Trophoblast cell (in vitro differentiated cells and primary cell): ENCODE data around the gene TNNT3.
A peak's percentile ranks its signal among the peaks of the same experiment; 100 is the strongest.

Experiments used
- DNase-seq, 2 donors: peaks; one replicate each; pipeline ENCODE4 v3.0.0-alpha.2; 2016
- H2AFZ ChIP-seq: 2 replicates; pipeline ENCODE4 v1.6.1; 2013; ENCODE audit warnings: low read length, moderate library complexity, mild to moderate bottlenecking; ENCODE audit not compliant: insufficient read depth, poor library complexity
- H2AK5ac ChIP-seq: 2 replicates; pipeline ENCODE4 v1.6.1; 2013; ENCODE audit warnings: mild to moderate bottlenecking, low read length
- H2BK120ac ChIP-seq: 2 replicates; pipeline ENCODE4 v1.6.1; 2013; ENCODE audit warnings: low read length, mild to moderate bottlenecking, moderate library complexity; ENCODE audit not compliant: insufficient read depth, poor library complexity
- H2BK12ac ChIP-seq: 2 replicates; pipeline ENCODE4 v1.6.1; 2013; ENCODE audit warnings: mild to moderate bottlenecking, low read length, moderate library complexity
- H2BK5ac ChIP-seq: 2 replicates; pipeline ENCODE4 v1.6.1; 2013; ENCODE audit warnings: low read length, low read depth, moderate library complexity, mild to moderate bottlenecking; ENCODE audit not compliant: poor library complexity
- H3K14ac ChIP-seq: 2 replicates; pipeline ENCODE4 v1.6.1; 2013; ENCODE audit warnings: mild to moderate bottlenecking, low read length
- H3K18ac ChIP-seq: 2 replicates; pipeline ENCODE4 v1.6.1; 2013; ENCODE audit warnings: mild to moderate bottlenecking, low read length
- H3K23ac ChIP-seq: 2 replicates; pipeline ENCODE4 v1.6.1; 2013; ENCODE audit warnings: low read length
- H3K27ac ChIP-seq: 2 replicates; pipeline ENCODE4 v1.5.1; 2013; ENCODE audit warnings: low read depth, mild to moderate bottlenecking, inconsistent platforms, low read length, moderate library complexity
- H3K27me3 ChIP-seq: 2 replicates; pipeline ENCODE4 v1.6.1; 2013; ENCODE audit warnings: inconsistent platforms, mild to moderate bottlenecking, low read length, moderate library complexity; ENCODE audit not compliant: insufficient read depth
- H3K36me3 ChIP-seq, 2 experiments: 1 replicate in 1 of 2; 2 replicates in 1 of 2; pipeline ENCODE4 v1.6.1; 2013; ENCODE audit warnings: low read length in 2 of 2, mild to moderate bottlenecking in 2 of 2, moderate library complexity in 1 of 2; ENCODE audit not compliant: insufficient read depth in 2 of 2, control insufficient read depth in 1 of 2
- H3K4ac ChIP-seq: 2 replicates; pipeline ENCODE4 v1.6.1; 2013; ENCODE audit warnings: low read depth, mild to moderate bottlenecking, low read length, moderate library complexity
- H3K4me1 ChIP-seq, 2 experiments: 1 replicate in 1 of 2; 2 replicates in 1 of 2; pipeline ENCODE4 v1.6.1; 2013; ENCODE audit warnings: low read length in 2 of 2, mild to moderate bottlenecking in 2 of 2, moderate library complexity in 1 of 2; ENCODE audit not compliant: insufficient read depth in 2 of 2, control insufficient read depth in 1 of 2
- H3K4me2 ChIP-seq: 2 replicates; pipeline ENCODE4 v1.6.1; 2013; ENCODE audit warnings: inconsistent platforms, mild to moderate bottlenecking, low read length, moderate library complexity
- H3K4me3 ChIP-seq: 2 replicates; pipeline ENCODE4 v1.5.1; 2013; ENCODE audit warnings: mild to moderate bottlenecking, low read depth, low read length, inconsistent platforms
- H3K79me1 ChIP-seq: one replicate; pipeline ENCODE4 v1.6.1; 2013; ENCODE audit warnings: low read length
- H3K79me2 ChIP-seq: 2 replicates; pipeline ENCODE4 v1.6.1; 2013; ENCODE audit warnings: low read length, mild to moderate bottlenecking; ENCODE audit not compliant: control insufficient read depth, insufficient read depth, poor library complexity
- H3K9ac ChIP-seq: 2 replicates; pipeline ENCODE4 v1.6.1; 2013; ENCODE audit warnings: mild to moderate bottlenecking, low read length
- H3K9me3 ChIP-seq: 2 replicates; pipeline ENCODE4 v1.6.1; 2013; ENCODE audit warnings: low read depth, mild to moderate bottlenecking, control low read depth, inconsistent platforms, low read length; ENCODE audit not compliant: insufficient read depth
- H4K12ac ChIP-seq: 2 replicates; pipeline ENCODE4 v1.6.1; 2013; ENCODE audit warnings: low read depth, mild to moderate bottlenecking, low read length, moderate library complexity
- H4K8ac ChIP-seq: 2 replicates; pipeline ENCODE4 v1.6.1; 2013; ENCODE audit warnings: low read depth, mild to moderate bottlenecking, low read length, moderate library complexity
- H4K91ac ChIP-seq: one replicate; pipeline ENCODE4 v1.6.1; 2013; ENCODE audit warnings: low read depth, mild to moderate bottlenecking, low read length, moderate library complexity
- WGBS: extraction: QIAGEN DNeasy Blood & Tissue Kit; methylation state at CpG from one replicate; pipeline ENCODE4 v1.1.7; 2013; ENCODE audit warnings: missing lambda C conversion rate; ENCODE audit not compliant: insufficient read length, insufficient coverage; ENCODE audit errors: extremely low coverage; 5-methylcytosine and 5-hydroxymethylcytosine counted together

TNNT3 gene

DNA sequence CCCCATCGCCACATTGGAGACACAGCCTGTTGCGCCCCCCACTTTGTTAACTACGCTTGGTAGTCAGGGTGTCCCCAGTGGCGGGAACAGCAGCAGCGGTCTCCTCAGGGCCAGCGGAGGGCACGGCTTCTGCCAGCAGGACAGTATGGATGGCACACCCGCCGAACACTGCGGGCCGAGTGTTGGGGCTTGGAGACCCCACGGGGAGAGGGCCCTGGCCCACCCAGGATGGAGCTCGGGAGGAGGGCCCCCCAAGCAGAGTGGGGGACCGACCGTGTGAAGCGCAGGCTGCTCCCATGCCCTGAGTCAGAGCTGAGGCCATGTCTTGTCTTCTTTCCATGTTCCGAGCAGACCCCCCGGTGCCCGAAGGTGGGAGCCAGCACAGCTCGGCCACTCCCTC is 45.5 kb downstream of the TNNT3 start:
- no peak overlapping the region for H3K4me2 ChIP-seq

DNA sequence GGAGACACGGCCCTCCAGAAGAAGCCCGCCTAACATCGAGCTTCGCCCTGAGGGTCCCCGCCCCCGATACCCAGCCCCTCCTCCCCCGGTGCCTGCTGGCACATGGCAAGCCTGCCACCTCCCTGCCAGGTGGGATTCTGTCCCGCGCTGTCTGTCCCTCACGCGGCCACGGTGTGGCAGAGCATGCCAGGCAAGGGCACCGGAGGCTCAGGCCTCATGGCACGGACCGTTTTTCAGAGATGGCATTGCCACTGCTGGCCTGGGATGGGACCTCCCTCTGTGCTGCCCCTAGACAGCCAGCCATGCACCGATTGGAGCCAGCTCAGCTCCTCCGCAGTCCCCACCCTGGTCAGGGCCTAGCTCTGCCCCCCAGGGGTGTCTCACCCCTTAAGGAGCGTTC is 47.0 kb downstream of the TNNT3 start:
- Histone ChIP-seq H3K18ac (no peak overlapping the region), H3K9me3 (no peaks in the 10 kb centered on the region), H2BK5ac (no peak overlapping the region), H3K4me1 (no peaks in the 10 kb centered on the region), H3K14ac (no peak overlapping the region), H2BK120ac (no peak overlapping the region), H4K8ac (no peak overlapping the region), H3K27ac (no peak overlapping the region), H4K12ac (no peak overlapping the region), H2BK12ac (no peak overlapping the region), H3K27me3 (no peaks in the 10 kb centered on the region), H3K4ac (no peak overlapping the region), H3K4me3 (no peak overlapping the region), H2AK5ac (no peak overlapping the region), H3K36me3 (no peaks in the 10 kb centered on the region), H3K79me2 (no peaks in the 10 kb centered on the region), H2AFZ (no peak overlapping the region), H4K91ac (no peak overlapping the region), H3K4me2 (no peak overlapping the region), H3K9ac (no peak overlapping the region), H3K23ac (no peak overlapping the region), H3K79me1 (peaks cover 3% of the 10 kb centered on the region)
- WGBS: no CpG with 5 or more reads among the region's 18 CpGs
- DNase-seq: no peak

More for the DNA sequence above, 45.5 kb downstream of the TNNT3 start:
- no peak overlapping the region for H4K12ac ChIP-seq
- no peak overlapping the region for H3K4ac ChIP-seq
- no peak overlapping the region for H2AK5ac ChIP-seq
- no peaks in the 10 kb centered on the region for H3K79me1 ChIP-seq
- no CpG with 5 or more reads among the region's 20 CpGs for WGBS
- H3K9me3 ChIP-seq: no peaks in the 10 kb centered on the region
- H3K27ac ChIP-seq: no peak overlapping the region
- no peak for DNase-seq
- no peak overlapping the region for H3K23ac ChIP-seq
- H2AFZ ChIP-seq: no peak overlapping the region
- no peak overlapping the region for H3K4me3 ChIP-seq
- no peak overlapping the region for H3K14ac ChIP-seq
- H4K91ac ChIP-seq: peak overlapping the region; percentile 55
- no peak overlapping the region for H2BK120ac ChIP-seq
- no peak overlapping the region for H3K9ac ChIP-seq
- H4K8ac ChIP-seq: no peak overlapping the region
- no peaks in the 10 kb centered on the region for H3K27me3 ChIP-seq
- H3K79me2 ChIP-seq: no peaks in the 10 kb centered on the region
- H3K18ac ChIP-seq: no peak overlapping the region
- H2BK5ac ChIP-seq: no peak overlapping the region
- H2BK12ac ChIP-seq: no peak overlapping the region
- H3K4me1 ChIP-seq: no peaks in the 10 kb centered on the region
- H3K36me3 ChIP-seq: no peaks in the 10 kb centered on the region

DNA sequence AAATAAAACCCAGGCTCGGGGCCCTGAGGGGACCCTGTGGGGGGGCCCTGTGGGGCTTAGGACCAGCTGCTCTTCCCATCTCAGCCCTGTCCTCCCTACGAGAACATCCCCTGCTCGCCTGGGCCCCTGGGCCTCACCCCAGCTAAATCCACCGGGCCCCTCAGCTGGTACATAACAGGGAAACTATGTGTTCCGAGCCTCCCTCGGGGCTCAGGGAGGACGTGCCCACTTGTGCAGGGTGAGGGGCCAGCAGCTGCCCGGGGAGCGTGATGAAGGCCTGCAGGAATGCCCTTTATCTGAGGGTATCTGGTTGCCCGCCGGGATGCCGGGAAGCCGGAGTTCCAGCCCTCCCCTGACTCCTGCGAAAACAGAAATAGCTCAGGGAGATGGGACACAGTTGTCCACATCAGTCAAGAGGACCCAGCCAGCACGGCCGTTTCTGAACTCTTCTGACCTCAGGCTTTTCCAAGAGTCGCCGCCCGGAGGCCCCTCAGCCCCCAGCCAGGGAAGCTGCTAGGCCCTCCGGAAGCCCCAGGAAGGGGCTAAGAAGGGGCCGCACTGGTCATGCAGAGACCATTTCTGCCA is 48.2 kb downstream of the TNNT3 start:
- H2AK5ac ChIP-seq: no peak overlapping the region
- no peaks in the 10 kb centered on the region for H3K79me2 ChIP-seq
- no peak overlapping the region for H3K23ac ChIP-seq
- H4K8ac ChIP-seq: no peak overlapping the region
- no peak overlapping the region for H4K12ac ChIP-seq
- H3K27ac ChIP-seq: no peak overlapping the region
- H3K9ac ChIP-seq: no peak overlapping the region
- H3K4ac ChIP-seq: no peak overlapping the region
- no peak overlapping the region for H2BK120ac ChIP-seq
- no peak overlapping the region for H2BK12ac ChIP-seq
- H4K91ac ChIP-seq: peak overlapping the region; percentile 62
- H3K4me3 ChIP-seq: no peak overlapping the region
- no peaks in the 10 kb centered on the region for H3K36me3 ChIP-seq
- no peaks in the 10 kb centered on the region for H3K27me3 ChIP-seq
- no peaks in the 10 kb centered on the region for H3K9me3 ChIP-seq
- no peak overlapping the region for H2BK5ac ChIP-seq
- no peaks in the 10 kb centered on the region for H3K4me1 ChIP-seq
- H3K18ac ChIP-seq: no peak overlapping the region
- H3K79me1 ChIP-seq: peaks cover 3% of the 10 kb centered on the region
- no peak for DNase-seq
- no peak overlapping the region for H2AFZ ChIP-seq
- no peak overlapping the region for H3K14ac ChIP-seq
- no CpG with 5 or more reads among the region's 21 CpGs for WGBS
- H3K4me2 ChIP-seq: no peak overlapping the region

DNA sequence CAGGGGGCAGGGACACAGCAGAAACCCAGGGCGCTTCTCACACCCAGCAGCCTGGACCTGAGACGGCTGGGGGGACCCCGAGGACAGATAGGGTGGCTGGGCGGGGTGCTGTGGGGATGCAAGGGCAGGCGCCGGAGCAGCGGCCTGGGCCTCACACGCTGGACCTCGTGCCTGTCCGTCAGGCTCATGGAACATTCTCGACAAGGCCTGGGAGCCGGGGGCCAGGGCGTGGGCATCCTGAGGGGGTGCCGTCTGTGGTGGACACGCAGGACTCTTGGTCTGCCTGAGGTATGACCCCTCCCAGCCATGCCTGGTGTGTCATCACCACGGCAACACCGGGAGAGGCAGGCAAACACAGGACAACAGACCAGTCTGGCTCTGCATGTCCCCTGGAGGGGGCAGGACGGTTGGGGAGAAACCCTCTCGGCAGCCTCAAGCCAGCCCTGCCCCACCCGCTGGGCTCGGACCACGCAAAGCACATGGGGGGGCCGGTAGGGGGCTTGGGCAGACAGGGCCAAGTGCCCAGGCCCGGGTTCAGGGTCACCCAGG is 49.0 kb downstream of the TNNT3 start:
- no peak overlapping the region for H3K4me2 ChIP-seq
- H3K18ac ChIP-seq: no peak overlapping the region
- H2BK120ac ChIP-seq: no peak overlapping the region
- H3K4me3 ChIP-seq: no peak overlapping the region
- no peak overlapping the region for H3K9ac ChIP-seq
- no peak overlapping the region for H3K4ac ChIP-seq
- DNase-seq: no peak
- H2BK12ac ChIP-seq: no peak overlapping the region
- no peak overlapping the region for H3K14ac ChIP-seq
- H3K9me3 ChIP-seq: no peaks in the 10 kb centered on the region
- H4K12ac ChIP-seq: no peak overlapping the region
- peaks cover 3% of the 10 kb centered on the region for H3K79me1 ChIP-seq
- peak overlapping the region; percentile 94 for H4K91ac ChIP-seq
- H3K27ac ChIP-seq: peak overlapping the region; percentile 34
- no peaks in the 10 kb centered on the region for H3K4me1 ChIP-seq
- H3K36me3 ChIP-seq: no peaks in the 10 kb centered on the region
- H3K27me3 ChIP-seq: no peaks in the 10 kb centered on the region
- H2AFZ ChIP-seq: no peak overlapping the region
- H4K8ac ChIP-seq: peak overlapping the region; percentile 73
- no peak overlapping the region for H3K23ac ChIP-seq
- peak overlapping the region; percentile 76 for H2BK5ac ChIP-seq
- H3K79me2 ChIP-seq: no peaks in the 10 kb centered on the region
- H2AK5ac ChIP-seq: no peak overlapping the region
- WGBS: no CpG with 5 or more reads among the region's 24 CpGs
